Activated naive CD8-positive, alpha-beta T cell (primary cell): ENCODE measurements around the gene TCEAL1.
"Not testable (repeated sequence)": the region's sequence is repeated elsewhere in the genome, so short reads cannot be mapped to it uniquely, and the experiment has no call there.

Experiments
- H3K27ac Mint-ChIP-seq: one replicate; pipeline ENCODE4 v1.8.0; 2021; ENCODE audit warnings: mixed read lengths
- H3K27me3 Mint-ChIP-seq: one replicate; pipeline ENCODE4 v1.8.0; 2021; ENCODE audit warnings: mixed read lengths
- H3K36me3 Mint-ChIP-seq: one replicate; pipeline ENCODE4 v1.8.0; 2021; ENCODE audit warnings: mixed read lengths
- H3K4me1 Mint-ChIP-seq: one replicate; pipeline ENCODE4 v1.8.0; 2021; ENCODE audit warnings: low read depth, mixed read lengths
- H3K4me3 Mint-ChIP-seq: one replicate; pipeline ENCODE4 v1.8.0; 2021; ENCODE audit warnings: mild to moderate bottlenecking, mixed read lengths
- H3K9me3 Mint-ChIP-seq: one replicate; pipeline ENCODE4 v1.8.0; 2021; ENCODE audit warnings: low read depth, mixed read lengths

The TCEAL1 gene

GRCh38 chrX:103616676-103617186 lies 12.0 kb upstream of the TCEAL1 start:
- no peak overlapping the region for H3K27ac Mint-ChIP-seq
- H3K4me3 Mint-ChIP-seq = no peak overlapping the region
- H3K4me1 Mint-ChIP-seq = no peaks in the 10 kb centered on the region
- H3K36me3 Mint-ChIP-seq = peaks cover 2% of the 10 kb centered on the region
- H3K9me3 Mint-ChIP-seq = no peaks in the 10 kb centered on the region
- no peaks in the 10 kb centered on the region for H3K27me3 Mint-ChIP-seq

GRCh38 chrX:103624111-103624510 lies 4.7 kb upstream of the TCEAL1 start:
- H3K4me1 Mint-ChIP-seq = peaks cover 13% of the 10 kb centered on the region
- no peaks in the 10 kb centered on the region for H3K9me3 Mint-ChIP-seq
- no peak overlapping the region for H3K4me3 Mint-ChIP-seq
- no peaks in the 10 kb centered on the region for H3K27me3 Mint-ChIP-seq
- H3K36me3 Mint-ChIP-seq = no peaks in the 10 kb centered on the region
- H3K27ac Mint-ChIP-seq = no peak overlapping the region

GRCh38 chrX:103626855-103627254 lies 1.9 kb upstream of the TCEAL1 start:
- no peak overlapping the region for H3K27ac Mint-ChIP-seq
- H3K9me3 Mint-ChIP-seq = no peaks in the 10 kb centered on the region
- H3K4me3 Mint-ChIP-seq = no peak overlapping the region
- H3K27me3 Mint-ChIP-seq = no peaks in the 10 kb centered on the region
- no peaks in the 10 kb centered on the region for H3K36me3 Mint-ChIP-seq
- peaks cover 17% of the 10 kb centered on the region for H3K4me1 Mint-ChIP-seq

- H3K36me3 Mint-ChIP-seq = no peaks in the 10 kb centered on the region
- H3K9me3 Mint-ChIP-seq = no peaks in the 10 kb centered on the region
- H3K27ac Mint-ChIP-seq = peak overlapping the region; percentile 86
- H3K4me1 Mint-ChIP-seq = peaks cover 17% of the 10 kb centered on the region
- H3K4me3 Mint-ChIP-seq = peak overlapping the region; percentile 91
- H3K27me3 Mint-ChIP-seq = no peaks in the 10 kb centered on the region
Observed at GRCh38 chrX:103629318-103630170, 769 bp downstream of the TCEAL1 start.

GRCh38 chrX:103630171-103630511 lies 1.4 kb downstream of the TCEAL1 start:
- H3K4me1 Mint-ChIP-seq = peaks cover 17% of the 10 kb centered on the region
- H3K27ac Mint-ChIP-seq = no peak overlapping the region
- no peaks in the 10 kb centered on the region for H3K27me3 Mint-ChIP-seq
- H3K9me3 Mint-ChIP-seq = no peaks in the 10 kb centered on the region
- H3K36me3 Mint-ChIP-seq = no peaks in the 10 kb centered on the region
- H3K4me3 Mint-ChIP-seq = peak overlapping the region; percentile 91

GRCh38 chrX:103631145-103631544 lies 2.4 kb downstream of the TCEAL1 start:
- Mint-ChIP-seq H3K4me1 (peaks cover 17% of the 10 kb centered on the region), H3K36me3 (no peaks in the 10 kb centered on the region), H3K9me3 (no peaks in the 10 kb centered on the region), H3K4me3 (no peak overlapping the region), H3K27ac (no peak overlapping the region), H3K27me3 (no peaks in the 10 kb centered on the region)

GRCh38 chrX:103635436-103635835 lies 6.7 kb downstream of the TCEAL1 start:
- no peaks in the 10 kb centered on the region for H3K4me1 Mint-ChIP-seq
- no peaks in the 10 kb centered on the region for H3K9me3 Mint-ChIP-seq
- no peaks in the 10 kb centered on the region for H3K36me3 Mint-ChIP-seq
- no peak overlapping the region for H3K27ac Mint-ChIP-seq
- no peaks in the 10 kb centered on the region for H3K27me3 Mint-ChIP-seq
- H3K4me3 Mint-ChIP-seq = no peak overlapping the region

GRCh38 chrX:103637604-103638338 lies 9.0 kb downstream of the TCEAL1 start:
- Mint-ChIP-seq H3K4me1 (no peaks in the 10 kb centered on the region), H3K4me3 (no peak overlapping the region), H3K27me3 (peaks cover 3% of the 10 kb centered on the region), H3K9me3 (no peaks in the 10 kb centered on the region), H3K36me3 (no peaks in the 10 kb centered on the region), H3K27ac (no peak overlapping the region)

- not testable (repeated sequence) for H3K27me3 Mint-ChIP-seq, H3K4me3 Mint-ChIP-seq, H3K9me3 Mint-ChIP-seq, H3K4me1 Mint-ChIP-seq, H3K27ac Mint-ChIP-seq, H3K36me3 Mint-ChIP-seq
Observed at GRCh38 chrX:103638479-103639346, 9.9 kb downstream of the TCEAL1 start.

- no peaks in the 10 kb centered on the region for H3K4me1 Mint-ChIP-seq
- no peaks in the 10 kb centered on the region for H3K9me3 Mint-ChIP-seq
- no peak overlapping the region for H3K27ac Mint-ChIP-seq
Observed at GRCh38 chrX:103640401-103641155, 11.8 kb downstream of the TCEAL1 start.

GRCh38 chrX:103644125-103644524 lies 15.3 kb downstream of the TCEAL1 start:
- no peaks in the 10 kb centered on the region for H3K4me1 Mint-ChIP-seq
- no peak overlapping the region for H3K4me3 Mint-ChIP-seq
- H3K36me3 Mint-ChIP-seq = no peaks in the 10 kb centered on the region
- peaks cover 3% of the 10 kb centered on the region for H3K27me3 Mint-ChIP-seq
- no peaks in the 10 kb centered on the region for H3K9me3 Mint-ChIP-seq
- H3K27ac Mint-ChIP-seq = no peak overlapping the region

More at GRCh38 chrX:103640401-103641155, 11.8 kb downstream of the TCEAL1 start:
- Mint-ChIP-seq H3K27me3 (peaks cover 3% of the 10 kb centered on the region), H3K4me3 (no peak overlapping the region), H3K36me3 (no peaks in the 10 kb centered on the region)

GRCh38 chrX:103647630-103648029 lies 18.9 kb downstream of the TCEAL1 start:
- Mint-ChIP-seq H3K27me3 (no peaks in the 10 kb centered on the region), H3K4me3 (no peak overlapping the region), H3K27ac (no peak overlapping the region), H3K9me3 (no peaks in the 10 kb centered on the region), H3K36me3 (no peaks in the 10 kb centered on the region), H3K4me1 (no peaks in the 10 kb centered on the region)

- no peaks in the 10 kb centered on the region for H3K9me3 Mint-ChIP-seq
- no peaks in the 10 kb centered on the region for H3K36me3 Mint-ChIP-seq
- no peak overlapping the region for H3K4me3 Mint-ChIP-seq
- H3K27me3 Mint-ChIP-seq = no peaks in the 10 kb centered on the region
- peaks cover 3% of the 10 kb centered on the region for H3K4me1 Mint-ChIP-seq
- H3K27ac Mint-ChIP-seq = no peak overlapping the region
Observed at GRCh38 chrX:103651151-103651773, 22.5 kb downstream of the TCEAL1 start.
